Heart left ventricle (tissue), 16 donors: Measurements from ENCODE around the gene ANXA11. TPM values are rescaled to one million over a fixed set of nuclear protein-coding genes. Genes with fewer than 3 reads are reported as not detected.

Experiments used
- ATAC-seq, 4 donors: fragments of 200-7000 bp; cut with Tn5 transposase; one replicate each; pipeline ENCODE4 v1.9.1; 2020 to 2022; ENCODE audit warnings: moderate library complexity in 4 of 4, mild to moderate bottlenecking in 3 of 4, moderate number of reproducible peaks in 1 of 4
- DNase-seq, 5 donors: peaks; one replicate each; pipeline ENCODE4 v3.0.0-alpha.2; 2020
- H3K27ac ChIP-seq, 12 donors: fragments of 200-600 bp; sonication (generic) in 4 of 12; one replicate each; pipeline versions ENCODE4 v1.5.0 to v1.8.0; 2016 to 2022; ENCODE audit warnings: mild to moderate bottlenecking in 2 of 12
- H3K27me3 ChIP-seq, 9 donors: fragments of 200-600 bp; sonication (generic) in 2 of 9; one replicate each; pipeline versions ENCODE4 v1.5.1 to v1.8.0; 2016 to 2022; ENCODE audit warnings: mild to moderate bottlenecking in 3 of 9
- H3K36me3 ChIP-seq, 9 donors: fragments of 200-600 bp; sonication (generic) in 2 of 9; one replicate each; pipeline versions ENCODE4 v1.5.0 to v1.8.0; 2018 to 2022; ENCODE audit warnings: mild to moderate bottlenecking in 2 of 9
- H3K4me1 ChIP-seq, 12 donors: fragments of 200-600 bp; sonication (generic) in 4 of 12; one replicate each; pipeline versions ENCODE4 v1.5.0 to v1.8.0; 2016 to 2022; ENCODE audit warnings: mild to moderate bottlenecking in 3 of 12
- H3K4me3 ChIP-seq, 12 donors: fragments of 200-600 bp; sonication (generic) in 4 of 12; one replicate each; pipeline versions ENCODE4 v1.5.0 to v1.8.0; 2017 to 2022; ENCODE audit warnings: mild to moderate bottlenecking in 9 of 12, moderate library complexity in 4 of 12
- H3K9me3 ChIP-seq, 12 donors: fragments of 200-600 bp; sonication (generic) in 4 of 12; one replicate each; pipeline versions ENCODE4 v1.5.0 to v1.8.0; 2016 to 2022; ENCODE audit warnings: mild to moderate bottlenecking in 1 of 12
- POLR2A ChIP-seq, 2 donors: fragments of 450-650 bp; IDR thresholded peaks; one replicate each; pipeline ENCODE4 v1.6.1; 2017; ENCODE audit warnings: antibody characterized with exemption in 2 of 2, mild to moderate bottlenecking in 2 of 2, moderate library complexity in 2 of 2
- WGBS, 4 donors: extraction: QIAGEN DNeasy Blood & Tissue Kit in 2 of 4; methylation state at CpG; one replicate each; pipeline versions ENCODE4 v1.1.5 to v1.1.7; 2013 to 2018; 5-methylcytosine and 5-hydroxymethylcytosine counted together
- intact Hi-C, 10 donors: fragments of 100-400 bp; cut with DNase I; formaldehyde crosslinking; loops; one replicate each; pipeline versions ENCODE4 v1.11.1 to v1.14.2; 2022
- polyA plus RNA-seq, 2 donors: library from polyadenylated mRNA; stranded (reverse); fragments of 200-250 nt; gene quantifications; one replicate each; pipeline ENCODE4 v1.2.3, GENCODE V29; 2013
- total RNA-seq, 9 donors: library from RNA; depleted of rRNA in 2 of 9; stranded (reverse); fragments of >200 nt in 2 of 9; fragmentation: NEBNext Ultra II Directional in 3 of 9; extraction: Animal tissue kit (Norgen Biotek cat#: 25700) in 3 of 9; gene quantifications; one replicate each; pipeline versions ENCODE4 v1.1.0 to v1.2.4, GENCODE V29; 2016 to 2023
- TF ChIP-seq, protein P1 (sequence below), 12 donors: fragments of 200-600 bp; sonication (generic) in 4 of 12; IDR thresholded peaks; one replicate each; pipeline versions ENCODE4 v1.5.0 to v1.8.0; 2018 to 2022; ENCODE audit warnings: antibody characterized with exemption in 12 of 12, mild to moderate bottlenecking in 5 of 12
- donor health status: ischemic (EF 13 %, LVEDD 7.1; RV severe dilation, severe dysfunction).
- donor health status: healthy with polysubstance abuse.
- donor health status: DM: no; HTN: yes; CAD: no.
- donor health status: DM: no; HTN: no; CAD: no.
- donor health status: ischemic (EF 25% LVEDD 6.9; RV normal size, moderate dysfunction).
- donor health status: ischemic (EF 25% LVEDD 5.7; RV mildly dilated, moderate dysfunction).
- donor health status: healthy.
- donor health status: DM: yes; HTN: yes; CAD: no.
- donor health status: ischemic (EF 35%, LVEDD 5.7; RV mildly dilated, moderate dysfunction).
- donor health status: nonischemic (EF 11% LVEDD 7.7; RV severe dilation, severe dysfunction).
- donor health status: DM: yes; HTN: yes; CAD: no.
- donor health status: PGD.
- donor health status: ischemic (EF 29% LVEDD 5.4; RV normal size, mild dysfunction).
- donor health status: nonischemic (EF 23%, LVEDD 6.1; RV moderate dilation, normal function).

Gene ANXA11
- total and polyA plus RNA-seq, 11 donors, result 152 to 487 (median 368) TPM

DNA sequence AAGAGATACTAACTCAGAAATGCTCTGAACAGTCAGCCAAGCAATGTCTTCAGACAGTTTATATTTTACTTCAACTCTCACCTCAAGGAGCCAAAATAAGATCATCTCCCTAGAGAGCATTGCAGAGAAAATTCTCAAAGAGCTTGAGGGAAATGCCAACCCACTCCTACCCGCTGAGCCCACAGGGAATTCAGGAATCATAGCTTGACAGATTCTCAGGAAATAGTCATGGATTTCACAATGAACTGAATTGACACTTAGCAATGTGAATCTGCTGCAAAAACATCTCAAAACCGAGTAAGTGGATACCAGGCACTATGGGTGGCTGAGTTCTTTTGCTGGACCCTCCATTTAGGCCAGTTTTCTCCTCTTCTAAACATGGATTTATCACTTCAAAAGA, 82.6 kb downstream of the ANXA11 start:
- intact Hi-C loops, result no loop called here
- no peaks in the 10 kb centered on the region for H3K27me3 ChIP-seq
- H3K9me3 ChIP-seq, result no peaks in the 10 kb centered on the region
- H3K27ac ChIP-seq, result no peak overlapping the region
- H3K4me1 ChIP-seq, result no peaks in the 10 kb centered on the region
- H3K4me3 ChIP-seq, result no peak overlapping the region
- 58 to 67% (median 64%) methylated on average over 2 of the region's 2 CpGs for WGBS, 4 donors
- TF ChIP-seq, protein P1, sequence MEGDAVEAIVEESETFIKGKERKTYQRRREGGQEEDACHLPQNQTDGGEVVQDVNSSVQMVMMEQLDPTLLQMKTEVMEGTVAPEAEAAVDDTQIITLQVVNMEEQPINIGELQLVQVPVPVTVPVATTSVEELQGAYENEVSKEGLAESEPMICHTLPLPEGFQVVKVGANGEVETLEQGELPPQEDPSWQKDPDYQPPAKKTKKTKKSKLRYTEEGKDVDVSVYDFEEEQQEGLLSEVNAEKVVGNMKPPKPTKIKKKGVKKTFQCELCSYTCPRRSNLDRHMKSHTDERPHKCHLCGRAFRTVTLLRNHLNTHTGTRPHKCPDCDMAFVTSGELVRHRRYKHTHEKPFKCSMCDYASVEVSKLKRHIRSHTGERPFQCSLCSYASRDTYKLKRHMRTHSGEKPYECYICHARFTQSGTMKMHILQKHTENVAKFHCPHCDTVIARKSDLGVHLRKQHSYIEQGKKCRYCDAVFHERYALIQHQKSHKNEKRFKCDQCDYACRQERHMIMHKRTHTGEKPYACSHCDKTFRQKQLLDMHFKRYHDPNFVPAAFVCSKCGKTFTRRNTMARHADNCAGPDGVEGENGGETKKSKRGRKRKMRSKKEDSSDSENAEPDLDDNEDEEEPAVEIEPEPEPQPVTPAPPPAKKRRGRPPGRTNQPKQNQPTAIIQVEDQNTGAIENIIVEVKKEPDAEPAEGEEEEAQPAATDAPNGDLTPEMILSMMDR (IDR thresholded peaks at IDR 0.05), result no peak
- TF ChIP-seq POLR2A (IDR thresholded peaks at IDR 0.05), result no peak
- DNase-seq (no peak), ATAC-seq (no peak)
- no peaks in the 10 kb centered on the region for H3K36me3 ChIP-seq

DNA sequence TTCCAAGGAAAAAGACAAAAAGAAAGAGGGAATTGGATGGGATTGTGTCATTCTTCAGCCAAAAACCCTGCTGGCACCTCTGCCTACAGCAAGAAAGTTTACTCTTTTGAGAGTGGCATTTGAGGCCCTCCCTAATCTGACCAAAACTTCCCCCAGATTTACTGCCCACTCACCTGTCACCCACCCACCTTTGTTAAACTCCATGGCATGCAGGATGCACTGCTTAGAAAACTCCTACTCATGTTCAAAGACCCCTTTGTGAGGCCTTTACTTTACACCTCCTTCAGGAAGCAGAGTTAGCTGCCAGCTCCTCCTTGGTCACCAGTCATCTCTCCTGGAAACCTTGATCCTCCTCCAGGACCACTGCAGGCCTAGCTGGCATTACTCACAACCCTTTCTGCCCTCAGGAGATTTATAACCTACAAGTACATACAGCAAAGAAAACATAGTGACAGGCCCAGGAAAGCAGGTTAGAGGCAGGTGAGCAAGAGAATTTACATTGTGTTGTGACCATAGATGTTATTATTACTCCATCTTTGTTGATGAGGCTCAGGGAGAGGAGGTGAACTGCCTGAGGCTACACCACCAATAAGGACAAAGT, 83.1 kb downstream of the ANXA11 start:
- Histone ChIP-seq H3K36me3 (no peaks in the 10 kb centered on the region), H3K27ac (no peak overlapping the region), H3K27me3 (no peaks in the 10 kb centered on the region), H3K4me1 (no peaks in the 10 kb centered on the region), H3K4me3 (no peak overlapping the region), H3K9me3 (no peaks in the 10 kb centered on the region)
- intact Hi-C loops, result no loop called here
- ATAC-seq (no peak), DNase-seq (no peak)
- TF ChIP-seq POLR2A (IDR thresholded peaks at IDR 0.05), result no peak
- TF ChIP-seq, protein P1 (IDR thresholded peaks at IDR 0.05), result no peak

DNA sequence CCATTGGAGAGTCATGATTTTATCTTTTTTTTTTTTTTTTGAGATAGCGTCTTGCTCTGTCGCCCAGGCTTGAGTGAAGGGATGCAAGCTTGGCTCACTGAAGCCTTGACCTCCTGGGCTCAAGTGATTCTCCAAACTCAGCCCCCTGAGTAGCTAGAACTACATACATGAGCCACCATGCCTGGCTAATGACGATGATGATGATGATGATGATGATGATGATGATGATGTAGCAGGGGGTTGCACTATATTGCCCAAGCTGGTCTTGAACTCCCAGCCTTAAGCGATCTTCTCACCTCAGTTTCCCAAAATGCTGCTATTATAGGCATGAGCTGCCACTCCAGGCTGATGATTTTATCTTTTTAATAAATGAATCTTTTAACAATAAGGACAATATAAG, 86.7 kb downstream of the ANXA11 start:
- 79 to 92% (median 83%) methylated on average over 4 of the region's 4 CpGs for WGBS, 4 donors
- Histone ChIP-seq H3K36me3 (no peaks in the 10 kb centered on the region), H3K27ac (no peak overlapping the region), H3K4me3 (no peak overlapping the region), H3K9me3 (no peaks in the 10 kb centered on the region), H3K27me3 (no peaks in the 10 kb centered on the region), H3K4me1 (no peaks in the 10 kb centered on the region)
- DNase-seq (no peak), ATAC-seq (no peak)
- intact Hi-C loops, result loop anchor here in 1 of 10 donors (2.0 kb wide), 1 partner anchor 30 kb away; no protein-coding TSS in a partner anchor
- no peak for TF ChIP-seq POLR2A (IDR thresholded peaks at IDR 0.05)
- TF ChIP-seq, protein P1 (IDR thresholded peaks at IDR 0.05), result no peak

DNA sequence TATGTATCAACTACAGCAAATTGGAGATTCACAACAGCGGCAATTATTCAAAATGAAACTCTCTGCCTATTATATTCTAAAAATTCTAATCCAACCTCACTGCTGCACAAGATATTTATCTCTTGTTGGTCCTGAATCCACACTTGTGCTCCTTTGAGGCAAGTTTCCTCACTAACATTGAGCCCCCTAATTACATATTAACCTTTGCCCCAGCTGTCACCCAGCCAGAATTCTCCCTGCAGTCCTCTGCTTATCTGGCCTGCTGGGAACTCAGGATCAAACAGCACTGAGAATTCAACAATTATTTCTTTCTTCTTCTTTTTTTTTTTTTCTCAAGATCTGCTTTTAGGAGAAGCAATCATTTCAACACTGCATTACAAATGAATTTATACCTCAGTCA, 94.4 kb downstream of the ANXA11 start:
- DNase-seq, result peak in 2 of 5 donors; percentile 27 to 38
- no peak for TF ChIP-seq POLR2A (IDR thresholded peaks at IDR 0.05)
- TF ChIP-seq, protein P1 (IDR thresholded peaks at IDR 0.05), result no peak
- WGBS, 4 donors, result 74 to 86% (median 82%) methylated on average over 1 of the region's 1 CpG
- no peak overlapping the region for H3K4me3 ChIP-seq
- no peaks in the 10 kb centered on the region for H3K36me3 ChIP-seq
- ATAC-seq, result peak in 2 of 4 donors; percentile 30 to 45
- H3K4me1 ChIP-seq, result peaks cover 0 to 25% (median 10%) of the 10 kb centered on the region in 12 donors
- no peaks in the 10 kb centered on the region for H3K27me3 ChIP-seq
- peaks cover 0 to 19% (median 15%) of the 10 kb centered on the region in 12 donors for H3K9me3 ChIP-seq
- intact Hi-C loops, result no loop called here
- peak overlapping the region in 10 of 12 donors; percentile 65 to 85 (median 76) for H3K27ac ChIP-seq
